Thyroid gland (tissue), 4 donors: ENCODE measurements around the gene KLF17. TPM values are rescaled to one million over a fixed set of nuclear protein-coding genes. Genes with fewer than 3 reads are reported as not detected.
"Not testable (repeated sequence)": the region's sequence is repeated elsewhere in the genome, so short reads cannot be mapped to it uniquely, and the experiment has no call there.

Experiments used
- DNase-seq, 2 donors: peaks; one replicate each; pipeline ENCODE4 v3.0.0-alpha.2; 2019
- H3K27ac ChIP-seq, 3 donors: fragments of 200-600 bp; sonication (generic); 1 replicate in 2 of 3; 2 replicates in 1 of 3; pipeline ENCODE4 v1.5.1; 2016 to 2019; ENCODE audit warnings: mild to moderate bottlenecking in 1 of 3, moderate library complexity in 1 of 3
- H3K27me3 ChIP-seq: fragments of 200-600 bp; sonication (generic); one replicate; pipeline ENCODE4 v1.5.1; 2019
- H3K36me3 ChIP-seq, 2 donors: fragments of 200-600 bp; sonication (generic); one replicate each; pipeline ENCODE4 v1.5.1; 2016 to 2019
- H3K4me1 ChIP-seq, 2 donors: fragments of 200-600 bp; sonication (generic); one replicate each; pipeline ENCODE4 v1.5.1; 2017 to 2019
- H3K4me3 ChIP-seq, 3 donors: fragments of 200-600 bp; sonication (generic); replicated peaks in 1 of 3; 1 replicate in 2 of 3; 2 replicates in 1 of 3; pipeline ENCODE4 v1.5.1; 2016; ENCODE audit warnings: mild to moderate bottlenecking in 1 of 3
- H3K9me3 ChIP-seq: fragments of 200-600 bp; sonication (generic); one replicate; pipeline ENCODE4 v1.5.1; 2017
- POLR2A ChIP-seq, 2 donors: fragments of 450-650 bp; IDR thresholded peaks; one replicate each; pipeline ENCODE4 v1.6.1; 2017; ENCODE audit warnings: antibody characterized with exemption in 2 of 2, mild to moderate bottlenecking in 2 of 2, moderate library complexity in 1 of 2
- WGBS, 2 donors: methylation state at CpG; one replicate each; pipeline ENCODE4 v1.1.5; 2017; 5-methylcytosine and 5-hydroxymethylcytosine counted together
- intact Hi-C: fragments of 100-400 bp; cut with DNase I; formaldehyde crosslinking; loops from one replicate; pipeline ENCODE4 v1.15.1; 2023
- total RNA-seq, 4 donors: library from RNA; depleted of rRNA; stranded (reverse); fragments of >200 nt; gene quantifications; one replicate each; pipeline ENCODE4 v1.2.3, GENCODE V29; 2016
- TF ChIP-seq, protein P1 (sequence below), 6 experiments: fragments of 200-600 bp in 3 of 6; fragments of 450-650 bp in 3 of 6; sonication (generic) in 3 of 6; IDR thresholded peaks; one replicate each; pipeline ENCODE4 v1.5.1; 2016 to 2019; ENCODE audit warnings: antibody characterized with exemption in 6 of 6, mild to moderate bottlenecking in 2 of 6, inconsistent platforms in 1 of 6, moderate library complexity in 1 of 6

Gene KLF17
- total RNA-seq, 4 donors from 2014 or later = not detected

DNA sequence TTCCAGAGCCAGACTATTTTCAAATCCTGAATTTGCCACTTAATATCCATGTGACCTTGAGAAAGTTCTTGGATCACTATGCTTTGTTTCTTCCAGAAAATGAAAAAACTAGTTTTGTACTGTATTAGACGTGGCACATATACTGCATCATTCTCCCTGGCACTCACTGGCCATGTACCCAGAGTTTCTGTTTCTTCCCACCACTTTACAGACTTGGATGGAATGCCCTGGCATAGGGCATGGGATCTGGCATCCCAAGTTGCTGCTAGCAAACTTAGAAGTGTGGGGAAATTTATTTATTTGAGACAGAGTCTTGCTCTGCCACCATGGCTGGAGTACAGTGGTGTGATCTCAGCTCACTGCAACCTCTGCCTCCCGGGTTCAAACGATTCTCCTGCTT lies 12.8 kb downstream of the KLF17 start:
- 84 to 92% methylated on average over 3 of the region's 3 CpGs for WGBS, 2 donors
- TF ChIP-seq, protein P1, sequence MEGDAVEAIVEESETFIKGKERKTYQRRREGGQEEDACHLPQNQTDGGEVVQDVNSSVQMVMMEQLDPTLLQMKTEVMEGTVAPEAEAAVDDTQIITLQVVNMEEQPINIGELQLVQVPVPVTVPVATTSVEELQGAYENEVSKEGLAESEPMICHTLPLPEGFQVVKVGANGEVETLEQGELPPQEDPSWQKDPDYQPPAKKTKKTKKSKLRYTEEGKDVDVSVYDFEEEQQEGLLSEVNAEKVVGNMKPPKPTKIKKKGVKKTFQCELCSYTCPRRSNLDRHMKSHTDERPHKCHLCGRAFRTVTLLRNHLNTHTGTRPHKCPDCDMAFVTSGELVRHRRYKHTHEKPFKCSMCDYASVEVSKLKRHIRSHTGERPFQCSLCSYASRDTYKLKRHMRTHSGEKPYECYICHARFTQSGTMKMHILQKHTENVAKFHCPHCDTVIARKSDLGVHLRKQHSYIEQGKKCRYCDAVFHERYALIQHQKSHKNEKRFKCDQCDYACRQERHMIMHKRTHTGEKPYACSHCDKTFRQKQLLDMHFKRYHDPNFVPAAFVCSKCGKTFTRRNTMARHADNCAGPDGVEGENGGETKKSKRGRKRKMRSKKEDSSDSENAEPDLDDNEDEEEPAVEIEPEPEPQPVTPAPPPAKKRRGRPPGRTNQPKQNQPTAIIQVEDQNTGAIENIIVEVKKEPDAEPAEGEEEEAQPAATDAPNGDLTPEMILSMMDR (IDR thresholded peaks at IDR 0.05) = no peak
- TF ChIP-seq POLR2A (IDR thresholded peaks at IDR 0.05) = no peak
- DNase-seq = no peak
- H3K4me1 ChIP-seq = no peaks in the 10 kb centered on the region
- no peaks in the 10 kb centered on the region for H3K36me3 ChIP-seq
- H3K27me3 ChIP-seq = no peaks in the 10 kb centered on the region
- no peaks in the 10 kb centered on the region for H3K9me3 ChIP-seq
- H3K27ac ChIP-seq = no peak overlapping the region
- no peak overlapping the region for H3K4me3 ChIP-seq
- intact Hi-C loops = no loop called here

DNA sequence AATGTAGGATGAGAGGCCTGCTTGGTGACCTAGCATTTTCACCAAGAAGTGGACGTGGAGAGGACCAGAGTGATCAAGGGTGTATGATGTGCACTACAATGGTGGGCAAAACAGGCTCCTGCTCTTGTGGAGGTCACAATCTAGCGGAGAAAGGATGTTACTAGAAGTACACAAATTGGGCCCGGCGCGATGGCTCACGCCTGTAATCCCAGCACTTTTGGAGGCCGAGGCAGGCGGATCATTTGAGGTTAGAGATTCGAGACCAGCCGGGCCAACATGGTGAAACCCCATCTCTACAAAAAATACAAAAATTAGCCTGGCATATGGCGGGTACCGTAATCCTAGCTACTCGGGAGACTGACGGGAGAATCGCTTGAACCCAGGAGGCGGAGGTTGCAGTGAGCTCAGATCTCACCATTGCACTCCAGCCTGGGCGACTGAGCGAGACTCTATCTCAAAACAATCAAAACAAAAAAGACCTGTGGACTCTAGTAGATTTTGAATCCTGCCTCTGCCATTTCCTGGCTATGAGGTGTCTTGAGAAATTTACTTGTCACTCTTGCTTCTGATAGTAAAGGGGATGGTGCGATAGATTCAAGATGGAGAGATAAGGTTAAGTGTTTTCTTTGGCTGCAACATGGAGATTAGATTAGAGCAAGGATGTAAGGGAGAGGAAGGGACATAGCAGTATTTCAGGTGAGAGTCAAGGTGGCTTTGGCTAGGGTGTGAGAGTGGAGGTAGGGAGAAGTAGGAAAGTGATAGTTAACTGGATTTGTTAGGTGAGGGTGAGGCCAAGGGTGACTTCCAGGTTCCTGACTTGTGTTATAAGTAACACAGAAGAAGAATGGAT lies 15.7 kb downstream of the KLF17 start:
- 90 to 91% methylated on average over 19 of the region's 19 CpGs for WGBS, 2 donors
- no peaks in the 10 kb centered on the region for H3K27me3 ChIP-seq
- no peaks in the 10 kb centered on the region for H3K9me3 ChIP-seq
- TF ChIP-seq, protein P1 (IDR thresholded peaks at IDR 0.05) = no peak
- TF ChIP-seq POLR2A (IDR thresholded peaks at IDR 0.05) = no peak
- no peaks in the 10 kb centered on the region for H3K36me3 ChIP-seq
- H3K27ac ChIP-seq = no peak overlapping the region
- H3K4me1 ChIP-seq = no peaks in the 10 kb centered on the region
- no peak for DNase-seq
- intact Hi-C loops = no loop called here
- no peak overlapping the region for H3K4me3 ChIP-seq

DNA sequence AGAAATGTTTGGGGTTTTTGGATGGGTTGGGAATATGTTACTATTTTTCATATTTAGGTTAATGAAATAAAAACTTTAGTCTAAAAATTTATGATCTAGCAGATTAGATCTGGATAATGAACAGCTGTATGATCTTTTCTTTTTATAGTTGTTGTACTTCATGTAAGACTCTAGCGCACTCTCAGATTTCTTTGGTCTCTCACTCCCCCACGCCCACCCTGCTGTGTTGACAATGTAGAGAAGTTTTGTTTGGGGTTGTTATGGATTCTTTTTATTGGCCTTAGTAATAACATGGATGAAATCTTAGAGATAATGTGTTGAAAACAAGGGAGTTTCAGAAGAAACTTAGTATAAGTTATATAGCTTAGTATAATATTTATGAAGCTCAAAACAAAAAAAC lies 17.3 kb downstream of the KLF17 start:
- WGBS, 2 donors = 83 to 90% methylated on average over 2 of the region's 2 CpGs
- TF ChIP-seq POLR2A (IDR thresholded peaks at IDR 0.05) = no peak
- TF ChIP-seq, protein P1 (IDR thresholded peaks at IDR 0.05) = no peak

DNA sequence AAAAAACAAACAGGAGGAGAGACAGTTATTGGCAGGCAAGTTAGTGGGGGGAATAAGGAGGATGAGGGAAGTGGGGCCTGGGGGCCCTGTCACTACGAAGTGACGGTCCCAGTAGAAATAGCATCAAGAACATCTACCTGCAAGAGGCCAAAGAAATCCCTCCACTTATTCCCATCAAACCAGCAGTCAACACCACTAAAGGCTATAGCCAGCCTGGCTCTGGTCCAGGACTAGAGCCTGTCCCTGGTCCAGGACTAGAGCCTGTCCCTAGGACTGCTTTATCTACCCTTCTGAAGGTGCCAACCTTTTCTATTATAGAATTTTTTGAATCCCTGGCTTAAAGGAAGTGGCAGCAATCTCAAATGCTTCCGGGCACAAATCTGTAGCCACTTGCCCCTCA lies 19.6 kb downstream of the KLF17 start:
- H3K4me3 ChIP-seq = no peak overlapping the region
- TF ChIP-seq, protein P1 (IDR thresholded peaks at IDR 0.05) = no peak
- TF ChIP-seq POLR2A (IDR thresholded peaks at IDR 0.05) = no peak
- H3K9me3 ChIP-seq = no peaks in the 10 kb centered on the region
- H3K27me3 ChIP-seq = no peaks in the 10 kb centered on the region
- WGBS, 2 donors = 84 to 93% methylated on average over 3 of the region's 3 CpGs
- no peaks in the 10 kb centered on the region for H3K36me3 ChIP-seq
- no peaks in the 10 kb centered on the region for H3K4me1 ChIP-seq
- intact Hi-C loops = no loop called here
- no peak overlapping the region for H3K27ac ChIP-seq
- no peak for DNase-seq

More for the DNA sequence above, 17.3 kb downstream of the KLF17 start:
- no peaks in the 10 kb centered on the region for H3K9me3 ChIP-seq
- DNase-seq = no peak
- no peaks in the 10 kb centered on the region for H3K4me1 ChIP-seq
- H3K36me3 ChIP-seq = no peaks in the 10 kb centered on the region
- H3K4me3 ChIP-seq = no peak overlapping the region
- H3K27ac ChIP-seq = no peak overlapping the region
- intact Hi-C loops = no loop called here
- no peaks in the 10 kb centered on the region for H3K27me3 ChIP-seq

DNA sequence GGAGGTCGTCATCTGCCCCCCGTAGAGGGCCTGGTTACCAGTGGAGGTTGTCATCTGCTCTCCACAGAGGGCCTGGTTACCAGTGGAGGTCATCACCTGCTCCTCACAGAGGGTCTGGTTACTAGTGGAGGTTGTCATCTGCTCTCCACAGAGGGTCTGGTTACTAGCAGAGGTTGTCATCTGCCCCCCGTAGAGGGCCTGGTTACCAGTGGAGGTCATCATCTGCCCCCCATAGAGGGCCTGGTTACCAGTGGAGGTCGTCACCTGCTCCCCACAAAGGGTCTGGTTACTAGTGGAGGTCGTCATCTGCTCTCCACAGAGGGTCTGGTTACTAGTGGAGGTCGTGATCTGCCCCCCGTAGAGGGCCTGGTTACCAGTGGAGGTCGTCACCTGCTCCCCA lies 20.9 kb downstream of the KLF17 start:
- intact Hi-C loops = not testable (repeated sequence)

More for the DNA sequence above, 20.9 kb downstream of the KLF17 start:
- H3K4me1 ChIP-seq, H3K4me3 ChIP-seq, H3K9me3 ChIP-seq, H3K36me3 ChIP-seq, DNase-seq, H3K27me3 ChIP-seq, H3K27ac ChIP-seq: not testable (repeated sequence)
- 91 to 100% methylated on average over 2 to 4 of the region's 8 CpGs for WGBS, 2 donors
